IgD-negative memory B cell (primary cell): ENCODE measurements around the gene DIAPH2. TPM values are rescaled to one million over a fixed set of nuclear protein-coding genes. Genes with fewer than 3 reads are reported as not detected.

Experiments
- H3K27ac Mint-ChIP-seq, 3 donors: one replicate each; pipeline ENCODE4 v1.8.0; 2020 to 2022; ENCODE audit warnings: mild to moderate bottlenecking in 3 of 3, mixed read lengths in 3 of 3, moderate library complexity in 1 of 3
- H3K27me3 Mint-ChIP-seq: one replicate; pipeline ENCODE4 v1.8.0; 2021; ENCODE audit warnings: mixed read lengths
- H3K36me3 Mint-ChIP-seq: one replicate; pipeline ENCODE4 v1.8.0; 2020; ENCODE audit warnings: mild to moderate bottlenecking, mixed read lengths
- H3K4me1 Mint-ChIP-seq, 3 donors: one replicate each; pipeline ENCODE4 v1.8.0; 2020 to 2022; ENCODE audit warnings: mixed read lengths in 3 of 3, mild to moderate bottlenecking in 1 of 3
- H3K4me3 Mint-ChIP-seq, 4 donors: one replicate each; pipeline ENCODE4 v1.8.0; 2020 to 2022; ENCODE audit warnings: mild to moderate bottlenecking in 4 of 4, mixed read lengths in 4 of 4, moderate library complexity in 3 of 4
- H3K9me3 Mint-ChIP-seq, 3 donors: one replicate each; pipeline ENCODE4 v1.8.0; 2020 to 2021; ENCODE audit warnings: mixed read lengths in 3 of 3, mild to moderate bottlenecking in 1 of 3
- polyA plus RNA-seq: library from polyadenylated mRNA; unstranded; fragments of 300-500 nt; fragmentation: Illumina TruSeq; gene quantifications from one replicate; pipeline ENCODE4 v1.2.3, GENCODE V29; 2021

Gene DIAPH2
- polyA plus RNA-seq, 1 donor from 2014 or later, result 12.6 TPM

GRCh38 chrX:97482666-97483300, 798.1 kb downstream of the DIAPH2 start:
- Mint-ChIP-seq H3K36me3 (no peaks in the 10 kb centered on the region), H3K4me1 (peaks cover 0 to 1% (median 0%) of the 10 kb centered on the region in 3 donors), H3K27me3 (no peaks in the 10 kb centered on the region), H3K9me3 (no peaks in the 10 kb centered on the region), H3K27ac (no peak overlapping the region), H3K4me3 (no peak overlapping the region)

GRCh38 chrX:97490656-97491055, 806.0 kb downstream of the DIAPH2 start:
- H3K9me3 Mint-ChIP-seq, result peaks cover 3 to 5% (median 3%) of the 10 kb centered on the region in 3 donors
- H3K36me3 Mint-ChIP-seq, result peaks cover 3% of the 10 kb centered on the region
- no peaks in the 10 kb centered on the region for H3K4me1 Mint-ChIP-seq
- H3K4me3 Mint-ChIP-seq, result no peak overlapping the region
- no peaks in the 10 kb centered on the region for H3K27me3 Mint-ChIP-seq
- no peak overlapping the region for H3K27ac Mint-ChIP-seq

- Mint-ChIP-seq H3K4me1 (peaks cover 0 to 2% (median 0%) of the 10 kb centered on the region in 3 donors), H3K36me3 (peaks cover 3% of the 10 kb centered on the region), H3K4me3 (no peak overlapping the region), H3K27me3 (no peaks in the 10 kb centered on the region), H3K27ac (no peak overlapping the region), H3K9me3 (peaks cover 3 to 5% (median 3%) of the 10 kb centered on the region in 3 donors)
These were observed 810.2 kb downstream of the DIAPH2 start for GRCh38 chrX:97494756-97495372.

- Mint-ChIP-seq H3K4me1 (peaks cover 0 to 2% (median 0%) of the 10 kb centered on the region in 3 donors), H3K36me3 (no peaks in the 10 kb centered on the region), H3K4me3 (no peak overlapping the region), H3K27me3 (no peaks in the 10 kb centered on the region), H3K9me3 (no peaks in the 10 kb centered on the region), H3K27ac (no peak overlapping the region)
These were observed 813.5 kb downstream of the DIAPH2 start for GRCh38 chrX:97498093-97498492.

GRCh38 chrX:97504431-97504830, 819.8 kb downstream of the DIAPH2 start:
- no peak overlapping the region for H3K4me3 Mint-ChIP-seq
- H3K27me3 Mint-ChIP-seq, result no peaks in the 10 kb centered on the region
- H3K4me1 Mint-ChIP-seq, result no peaks in the 10 kb centered on the region
- H3K27ac Mint-ChIP-seq, result no peak overlapping the region
- no peaks in the 10 kb centered on the region for H3K9me3 Mint-ChIP-seq
- no peaks in the 10 kb centered on the region for H3K36me3 Mint-ChIP-seq

GRCh38 chrX:97517763-97518162, 833.1 kb downstream of the DIAPH2 start:
- no peaks in the 10 kb centered on the region for H3K9me3 Mint-ChIP-seq
- no peak overlapping the region for H3K27ac Mint-ChIP-seq
- no peaks in the 10 kb centered on the region for H3K36me3 Mint-ChIP-seq
- peaks cover 2% of the 10 kb centered on the region for H3K27me3 Mint-ChIP-seq
- H3K4me1 Mint-ChIP-seq, result no peaks in the 10 kb centered on the region
- H3K4me3 Mint-ChIP-seq, result no peak overlapping the region

GRCh38 chrX:97522307-97522706, 837.7 kb downstream of the DIAPH2 start:
- H3K4me3 Mint-ChIP-seq, result no peak overlapping the region
- H3K27me3 Mint-ChIP-seq, result no peaks in the 10 kb centered on the region
- peaks cover 2 to 5% (median 3%) of the 10 kb centered on the region in 3 donors for H3K9me3 Mint-ChIP-seq
- no peak overlapping the region for H3K27ac Mint-ChIP-seq
- peaks cover 0 to 2% (median 0%) of the 10 kb centered on the region in 3 donors for H3K4me1 Mint-ChIP-seq
- H3K36me3 Mint-ChIP-seq, result peaks cover 3% of the 10 kb centered on the region

GRCh38 chrX:97524340-97524739, 839.7 kb downstream of the DIAPH2 start:
- Mint-ChIP-seq H3K9me3 (peaks cover 3 to 11% (median 3%) of the 10 kb centered on the region in 3 donors), H3K27ac (no peak overlapping the region), H3K27me3 (no peaks in the 10 kb centered on the region), H3K4me3 (no peak overlapping the region), H3K36me3 (peaks cover 3% of the 10 kb centered on the region), H3K4me1 (peaks cover 0 to 5% (median 3%) of the 10 kb centered on the region in 3 donors)

- Mint-ChIP-seq H3K4me1 (peaks cover 0 to 5% (median 3%) of the 10 kb centered on the region in 3 donors), H3K27ac (no peak overlapping the region), H3K4me3 (no peak overlapping the region), H3K36me3 (peaks cover 3% of the 10 kb centered on the region), H3K9me3 (peaks cover 5 to 18% (median 9%) of the 10 kb centered on the region in 3 donors), H3K27me3 (no peaks in the 10 kb centered on the region)
These were observed 840.4 kb downstream of the DIAPH2 start for GRCh38 chrX:97524997-97525396.

- Mint-ChIP-seq H3K27me3 (no peaks in the 10 kb centered on the region), H3K36me3 (peaks cover 3% of the 10 kb centered on the region), H3K4me3 (no peak overlapping the region), H3K9me3 (peaks cover 5 to 26% (median 13%) of the 10 kb centered on the region in 3 donors), H3K27ac (no peak overlapping the region), H3K4me1 (peaks cover 0 to 5% (median 3%) of the 10 kb centered on the region in 3 donors)
These were observed 841.3 kb downstream of the DIAPH2 start for GRCh38 chrX:97525981-97526380.

GRCh38 chrX:97527725-97528124, 843.1 kb downstream of the DIAPH2 start:
- Mint-ChIP-seq H3K27ac (no peak overlapping the region), H3K9me3 (peaks cover 5 to 26% (median 14%) of the 10 kb centered on the region in 3 donors), H3K4me1 (peaks cover 0 to 5% (median 3%) of the 10 kb centered on the region in 3 donors), H3K36me3 (peaks cover 3% of the 10 kb centered on the region), H3K27me3 (no peaks in the 10 kb centered on the region), H3K4me3 (no peak overlapping the region)

GRCh38 chrX:97529536-97530200, 845.0 kb downstream of the DIAPH2 start:
- Mint-ChIP-seq H3K27me3 (no peaks in the 10 kb centered on the region), H3K4me1 (peaks cover 0 to 5% (median 3%) of the 10 kb centered on the region in 3 donors), H3K36me3 (peaks cover 3% of the 10 kb centered on the region), H3K27ac (no peak overlapping the region), H3K9me3 (peaks cover 5 to 26% (median 14%) of the 10 kb centered on the region in 3 donors), H3K4me3 (no peak overlapping the region)

GRCh38 chrX:97531825-97532224, 847.2 kb downstream of the DIAPH2 start:
- no peak overlapping the region for H3K4me3 Mint-ChIP-seq
- no peaks in the 10 kb centered on the region for H3K27me3 Mint-ChIP-seq
- no peaks in the 10 kb centered on the region for H3K36me3 Mint-ChIP-seq
- H3K4me1 Mint-ChIP-seq, result peaks cover 0 to 3% (median 3%) of the 10 kb centered on the region in 3 donors
- no peak overlapping the region for H3K27ac Mint-ChIP-seq
- peaks cover 3 to 22% (median 12%) of the 10 kb centered on the region in 3 donors for H3K9me3 Mint-ChIP-seq

- H3K4me1 Mint-ChIP-seq, result no peaks in the 10 kb centered on the region
- no peaks in the 10 kb centered on the region for H3K9me3 Mint-ChIP-seq
These were observed 854.1 kb downstream of the DIAPH2 start for GRCh38 chrX:97538745-97539144.

GRCh38 chrX:97539970-97540519, 855.4 kb downstream of the DIAPH2 start:
- H3K4me1 Mint-ChIP-seq, result no peaks in the 10 kb centered on the region
- no peaks in the 10 kb centered on the region for H3K36me3 Mint-ChIP-seq
- H3K27ac Mint-ChIP-seq, result no peak overlapping the region
- H3K27me3 Mint-ChIP-seq, result no peaks in the 10 kb centered on the region
- no peaks in the 10 kb centered on the region for H3K9me3 Mint-ChIP-seq
- H3K4me3 Mint-ChIP-seq, result no peak overlapping the region

More at GRCh38 chrX:97538745-97539144, 854.1 kb downstream of the DIAPH2 start:
- H3K4me3 Mint-ChIP-seq, result no peak overlapping the region
- H3K36me3 Mint-ChIP-seq, result no peaks in the 10 kb centered on the region
- H3K27ac Mint-ChIP-seq, result no peak overlapping the region
- no peaks in the 10 kb centered on the region for H3K27me3 Mint-ChIP-seq
